Measurements from ENCODE around the gene BMP2. TPM values are rescaled to one million over a fixed set of nuclear protein-coding genes. Genes with fewer than 3 reads are reported as not detected.

BMP2 gene
- total and polyA plus RNA-seq, 8 donors: 3.1 to 12.6 (median 6.1) TPM

GRCh38 chr20:6818033-6818808 lies 50.7 kb downstream of the BMP2 start:
- Histone ChIP-seq H3K4me3 (no peak overlapping the region), H3K27me3 (no peaks in the 10 kb centered on the region), H3K27ac (no peak overlapping the region), H3K9me3 (no peaks in the 10 kb centered on the region), H3K4me1 (no peaks in the 10 kb centered on the region), H3K36me3 (no peaks in the 10 kb centered on the region)
- FAIRE-seq (no peak), DNase-seq (no peak), ATAC-seq (no peak)
- intact Hi-C loops (cut with DNase I): no loop called here
- 48 to 63% methylated on average over 7 of the region's 7 CpGs for WGBS, 2 donors
- no peak for TF ChIP-seq CTCF (IDR thresholded peaks at IDR 0.05)

GRCh38 chr20:6819599-6819998 lies 52.1 kb downstream of the BMP2 start:
- H3K4me1 ChIP-seq: no peaks in the 10 kb centered on the region
- no peak for FAIRE-seq
- no peaks in the 10 kb centered on the region for H3K27me3 ChIP-seq
- H3K27ac ChIP-seq: no peak overlapping the region
- no peaks in the 10 kb centered on the region for H3K9me3 ChIP-seq
- intact Hi-C loops (cut with DNase I): no loop called here
- H3K4me3 ChIP-seq: no peak overlapping the region
- ATAC-seq: peak; percentile 81 to 95 (median 88)
- peak in 3 of 4 donors; percentile 15 to 29 (median 24) for TF ChIP-seq CTCF (IDR thresholded peaks at IDR 0.05)
- no peaks in the 10 kb centered on the region for H3K36me3 ChIP-seq
- 19 to 30% methylated on average over 2 of the region's 2 CpGs for WGBS, 2 donors
- peak in 3 of 6 donors; percentile 4 to 24 (median 16) for DNase-seq

GRCh38 chr20:6824401-6824800 lies 56.9 kb downstream of the BMP2 start:
- H3K27me3 ChIP-seq: no peaks in the 10 kb centered on the region
- H3K9me3 ChIP-seq: no peaks in the 10 kb centered on the region
- no peak for FAIRE-seq
- WGBS, 2 donors: 67 to 74% methylated on average over 5 of the region's 5 CpGs
- DNase-seq: no peak
- no peaks in the 10 kb centered on the region for H3K36me3 ChIP-seq
- no peaks in the 10 kb centered on the region for H3K4me1 ChIP-seq
- TF ChIP-seq CTCF (IDR thresholded peaks at IDR 0.05): no peak
- intact Hi-C loops (cut with DNase I): loop anchor here in 1 of 3 donors (5.0 kb wide), 1 partner anchor 187 kb away; no protein-coding TSS in a partner anchor
- H3K27ac ChIP-seq: no peak overlapping the region
- no peak overlapping the region for H3K4me3 ChIP-seq
- ATAC-seq: no peak

- no peak for ATAC-seq
- no peak for DNase-seq
- no peaks in the 10 kb centered on the region for H3K27me3 ChIP-seq
- no peaks in the 10 kb centered on the region for H3K9me3 ChIP-seq
- intact Hi-C loops (cut with DNase I): no loop called here
- H3K27ac ChIP-seq: no peak overlapping the region
- no peak for TF ChIP-seq CTCF (IDR thresholded peaks at IDR 0.05)
- WGBS, 2 donors: 66 to 75% methylated on average over 4 of the region's 4 CpGs
- no peaks in the 10 kb centered on the region for H3K36me3 ChIP-seq
- no peak for FAIRE-seq
- H3K4me3 ChIP-seq: no peak overlapping the region
- H3K4me1 ChIP-seq: no peaks in the 10 kb centered on the region
Measured at GRCh38 chr20:6827472-6827871, 60.0 kb downstream of the BMP2 start.

GRCh38 chr20:6828794-6829423 lies 61.4 kb downstream of the BMP2 start:
- 2 to 5% methylated on average over 1 of the region's 1 CpG for WGBS, 2 donors
- no peaks in the 10 kb centered on the region for H3K4me1 ChIP-seq
- no peaks in the 10 kb centered on the region for H3K9me3 ChIP-seq
- H3K27me3 ChIP-seq: no peaks in the 10 kb centered on the region
- DNase-seq: peak in 5 of 6 donors; percentile 36 to 72 (median 53)
- peak; percentile 40 to 61 (median 55) for TF ChIP-seq CTCF (IDR thresholded peaks at IDR 0.05)
- no peaks in the 10 kb centered on the region for H3K36me3 ChIP-seq
- no peak overlapping the region for H3K27ac ChIP-seq
- intact Hi-C loops (cut with DNase I): no loop called here
- no peak for FAIRE-seq
- ATAC-seq: peak; percentile 95 to 100 (median 97)
- H3K4me3 ChIP-seq: no peak overlapping the region

Measured in pancreas (tissue), 10 donors.